HG03196 (cell line): ENCODE results near the gene CCDC71.

ENCODE experiments used
- ATAC-seq: cut with Tn5 transposase; IDR thresholded peaks from one replicate; pipeline ENCODE4 v1.9.1; 2021; ENCODE audit not compliant: unreplicated experiment

The CCDC71 gene

GRCh38 chr3:49132437-49133225, 33.5 kb downstream of the CCDC71 start, which contains the start of gene LAMB2:
Gene LAMB2, minus strand, starts transcription at chr3:49133050. Its CDS starts 183 bp downstream, at chr3:49132867.
- no peak for ATAC-seq

- no peak for ATAC-seq
Observed at GRCh38 chr3:49132073-49132436, 34.1 kb downstream of the CCDC71 start.

GRCh38 chr3:49131576-49131975, 34.6 kb downstream of the CCDC71 start:
- no peak for ATAC-seq

GRCh38 chr3:49131040-49131439, 35.1 kb downstream of the CCDC71 start:
- ATAC-seq = no peak

GRCh38 chr3:49124991-49125670, 41.0 kb downstream of the CCDC71 start:
- no peak for ATAC-seq

- ATAC-seq = no peak
Observed at GRCh38 chr3:49124203-49124602, 41.9 kb downstream of the CCDC71 start.

GRCh38 chr3:49123687-49124086, 42.4 kb downstream of the CCDC71 start:
- ATAC-seq = no peak

GRCh38 chr3:49122886-49123545, 43.1 kb downstream of the CCDC71 start:
- ATAC-seq = no peak

GRCh38 chr3:49122451-49122850, 43.7 kb downstream of the CCDC71 start:
- no peak for ATAC-seq

- ATAC-seq = no peak
Observed at GRCh38 chr3:49122022-49122421, 44.1 kb downstream of the CCDC71 start.

GRCh38 chr3:49121132-49121736, 44.9 kb downstream of the CCDC71 start:
- ATAC-seq = no peak

- peak; percentile 62 for ATAC-seq
Observed at GRCh38 chr3:49120438-49121131, 45.5 kb downstream of the CCDC71 start, which contains the start of gene USP19. Gene USP19, minus strand, starts transcription at chr3:49120823. Its CDS starts 1,678 bp downstream, at chr3:49119145.

- no peak for ATAC-seq
Observed at GRCh38 chr3:49120096-49120437, 46.1 kb downstream of the CCDC71 start.

GRCh38 chr3:49119439-49119838, 46.7 kb downstream of the CCDC71 start:
- ATAC-seq = no peak

- no peak for ATAC-seq
Observed at GRCh38 chr3:49119036-49119435, 47.1 kb downstream of the CCDC71 start.
